ENCODE data around the gene C2orf81. TPM values are rescaled to one million over a fixed set of nuclear protein-coding genes. Genes with fewer than 3 reads are reported as not detected.

Gene C2orf81
- total RNA-seq, 1 experiment from 2014 or later = 2.4 TPM

DNA sequence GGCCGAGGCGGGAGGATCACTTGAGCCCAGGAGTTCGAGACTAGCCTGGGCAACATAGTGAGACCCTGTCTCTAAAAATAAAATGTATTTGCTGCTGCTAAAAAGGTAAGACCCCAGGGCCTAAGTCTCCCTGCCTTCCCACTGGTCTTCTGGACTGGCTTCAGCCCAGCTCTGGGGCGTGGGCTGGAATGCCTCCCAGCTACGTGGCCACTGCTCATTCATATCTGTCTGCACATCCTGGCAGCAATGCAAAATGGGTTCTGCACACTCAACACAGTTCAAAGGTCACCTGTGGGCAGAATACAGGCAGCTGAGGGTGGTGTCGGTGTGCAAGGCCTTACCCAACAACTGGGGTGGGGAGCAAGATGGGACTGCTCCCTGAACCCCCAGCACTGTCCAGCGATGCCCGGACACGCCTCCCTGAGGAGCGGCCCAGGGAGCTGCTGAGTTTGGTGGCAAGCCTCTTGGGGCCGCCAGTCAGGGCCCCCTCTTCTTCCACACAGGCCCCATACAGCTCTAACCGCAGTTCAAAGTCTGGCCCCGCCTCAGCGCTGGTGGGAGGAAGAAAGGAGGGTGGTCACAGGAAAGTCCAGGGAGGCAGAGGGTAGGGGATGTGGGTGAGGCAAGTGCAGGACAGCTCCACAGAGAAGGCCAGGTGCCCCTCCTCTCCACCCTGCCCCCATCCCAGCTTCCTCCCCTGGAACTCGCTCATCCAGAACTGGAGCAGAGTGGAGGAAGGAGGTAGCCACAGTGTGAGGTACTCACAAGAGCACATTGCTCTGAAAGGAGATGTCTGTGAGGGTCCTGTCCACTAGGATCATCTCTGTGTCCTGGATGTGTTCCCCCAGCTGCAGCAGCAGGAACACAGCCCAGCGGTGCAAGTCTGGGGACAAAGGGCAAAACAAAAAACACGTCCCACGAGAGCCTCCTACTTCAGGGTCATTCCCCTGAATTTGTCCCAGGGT, 8.3 kb upstream of the C2orf81 start:
- no peak for ATAC-seq
- POLR2A ChIA-PET (ENCODE audit: unreplicated experiment) = no interaction called here

GRCh38 chr2:74428675-74429074, 7.3 kb upstream of the C2orf81 start:
- no peak overlapping the region for H3K4me3 ChIP-seq (ENCODE audit: low read length)
- H3K27me3 ChIP-seq (ENCODE audit: low read length) = no peaks in the 10 kb centered on the region
- no peak overlapping the region for H3K9ac ChIP-seq (ENCODE audit: low read length)
- BruUV-seq (replicated peaks) = no TSS peak
- no peak for DNase-seq
- intact Hi-C loops (cut with micrococcal nuclease) = no loop called here
- ChIA-PET CTCF (no interaction called here), POLR2A (ENCODE audit: unreplicated experiment) (no interaction called here)
- ATAC-seq = no peak
- no peaks in the 10 kb centered on the region for H3K9me2 ChIP-seq (replicated peaks; ENCODE audit: low read length)
- H4K20me1 ChIP-seq (ENCODE audit: low read length) = peaks cover 8% of the 10 kb centered on the region
- no peak overlapping the region for H3K4me2 ChIP-seq (ENCODE audit: low read length)
- H3K9me3 ChIP-seq (ENCODE audit: low read length) = no peaks in the 10 kb centered on the region
- H2AFZ ChIP-seq (ENCODE audit: low read length) = no peak overlapping the region
- peaks cover 42% of the 10 kb centered on the region for H3K36me3 ChIP-seq (ENCODE audit: low read depth, low read length)
- no peak for TF ChIP-seq EZH2 (IDR thresholded peaks at IDR 0.05; ENCODE audit: low read length, unreplicated experiment)
- TF ChIP-seq, protein P1, sequence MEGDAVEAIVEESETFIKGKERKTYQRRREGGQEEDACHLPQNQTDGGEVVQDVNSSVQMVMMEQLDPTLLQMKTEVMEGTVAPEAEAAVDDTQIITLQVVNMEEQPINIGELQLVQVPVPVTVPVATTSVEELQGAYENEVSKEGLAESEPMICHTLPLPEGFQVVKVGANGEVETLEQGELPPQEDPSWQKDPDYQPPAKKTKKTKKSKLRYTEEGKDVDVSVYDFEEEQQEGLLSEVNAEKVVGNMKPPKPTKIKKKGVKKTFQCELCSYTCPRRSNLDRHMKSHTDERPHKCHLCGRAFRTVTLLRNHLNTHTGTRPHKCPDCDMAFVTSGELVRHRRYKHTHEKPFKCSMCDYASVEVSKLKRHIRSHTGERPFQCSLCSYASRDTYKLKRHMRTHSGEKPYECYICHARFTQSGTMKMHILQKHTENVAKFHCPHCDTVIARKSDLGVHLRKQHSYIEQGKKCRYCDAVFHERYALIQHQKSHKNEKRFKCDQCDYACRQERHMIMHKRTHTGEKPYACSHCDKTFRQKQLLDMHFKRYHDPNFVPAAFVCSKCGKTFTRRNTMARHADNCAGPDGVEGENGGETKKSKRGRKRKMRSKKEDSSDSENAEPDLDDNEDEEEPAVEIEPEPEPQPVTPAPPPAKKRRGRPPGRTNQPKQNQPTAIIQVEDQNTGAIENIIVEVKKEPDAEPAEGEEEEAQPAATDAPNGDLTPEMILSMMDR (conservative IDR thresholded peaks at IDR 0.05; ENCODE audit: low read depth, low read length) = no peak
- TF ChIP-seq EZH2phosphoT487 (IDR thresholded peaks at IDR 0.05; ENCODE audit: borderline replicate concordance, low read length) = no peak
- H3K79me2 ChIP-seq (ENCODE audit: low read length) = peaks cover 14% of the 10 kb centered on the region
- H3F3A ChIP-seq (ENCODE audit: low read length, unreplicated experiment) = no peaks in the 10 kb centered on the region
- H3K27ac ChIP-seq (ENCODE audit: low read length) = no peak overlapping the region
- no peaks in the 10 kb centered on the region for H3K4me1 ChIP-seq (ENCODE audit: insufficient read depth, low read length)

More for the DNA sequence above, 8.3 kb upstream of the C2orf81 start:
- CTCF ChIA-PET = no interaction called here
- H3K9me2 ChIP-seq (replicated peaks; ENCODE audit: low read length) = no peaks in the 10 kb centered on the region
- TF ChIP-seq, protein P1 (conservative IDR thresholded peaks at IDR 0.05; ENCODE audit: low read depth, low read length) = no peak
- TF ChIP-seq EZH2phosphoT487 (IDR thresholded peaks at IDR 0.05; ENCODE audit: borderline replicate concordance, low read length) (no peak), EZH2 (IDR thresholded peaks at IDR 0.05; ENCODE audit: low read length, unreplicated experiment) (no peak)
- no peak overlapping the region for H3K27ac ChIP-seq (ENCODE audit: low read length)
- H3K9ac ChIP-seq (ENCODE audit: low read length) = no peak overlapping the region
- no peaks in the 10 kb centered on the region for H3K9me3 ChIP-seq (ENCODE audit: low read length)
- peaks cover 42% of the 10 kb centered on the region for H3K36me3 ChIP-seq (ENCODE audit: low read depth, low read length)
- BruUV-seq (replicated peaks) = no TSS peak
- no peak overlapping the region for H3K4me2 ChIP-seq (ENCODE audit: low read length)
- intact Hi-C loops (cut with micrococcal nuclease) = no loop called here
- H2AFZ ChIP-seq (ENCODE audit: low read length) = no peak overlapping the region
- no peak for DNase-seq
- no peaks in the 10 kb centered on the region for H3F3A ChIP-seq (ENCODE audit: low read length, unreplicated experiment)
- peaks cover 23% of the 10 kb centered on the region for H3K79me2 ChIP-seq (ENCODE audit: low read length)
- peaks cover 8% of the 10 kb centered on the region for H4K20me1 ChIP-seq (ENCODE audit: low read length)
- no peaks in the 10 kb centered on the region for H3K27me3 ChIP-seq (ENCODE audit: low read length)
- H3K4me1 ChIP-seq (ENCODE audit: insufficient read depth, low read length) = no peaks in the 10 kb centered on the region
- no peak overlapping the region for H3K4me3 ChIP-seq (ENCODE audit: low read length)

DNA sequence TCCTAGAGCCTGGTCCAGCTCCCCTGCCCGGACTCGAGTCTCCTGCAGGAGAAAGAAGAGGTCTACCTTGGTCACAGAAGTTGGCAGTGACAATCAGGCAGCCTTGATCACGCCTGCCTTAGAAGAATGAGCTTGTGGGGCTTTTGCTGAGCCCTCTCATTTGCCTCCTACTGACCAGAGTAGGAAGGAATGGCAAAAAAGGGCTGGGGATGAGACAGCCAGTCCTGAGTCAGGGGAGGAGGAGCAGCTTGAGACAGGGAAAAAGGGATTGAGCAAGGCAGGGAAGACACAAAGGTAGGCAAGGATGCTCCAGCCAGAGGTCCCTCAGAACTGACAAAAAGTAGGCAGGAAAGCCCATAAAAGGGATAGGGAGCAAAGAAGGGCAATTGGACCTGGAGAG, 6.1 kb upstream of the C2orf81 start:
- Histone ChIP-seq H3F3A (ENCODE audit: low read length, unreplicated experiment) (no peaks in the 10 kb centered on the region), H4K20me1 (ENCODE audit: low read length) (peaks cover 7% of the 10 kb centered on the region), H3K79me2 (ENCODE audit: low read length) (peaks cover 8% of the 10 kb centered on the region; the same call in 1 of the 2 replicates), H3K4me2 (ENCODE audit: low read length) (no peak overlapping the region), H3K4me3 (ENCODE audit: low read length) (no peak overlapping the region), H2AFZ (ENCODE audit: low read length) (no peak overlapping the region), H3K9me3 (ENCODE audit: low read length) (no peaks in the 10 kb centered on the region), H3K4me1 (ENCODE audit: insufficient read depth, low read length) (no peaks in the 10 kb centered on the region), H3K27me3 (ENCODE audit: low read length) (no peaks in the 10 kb centered on the region), H3K36me3 (ENCODE audit: low read depth, low read length) (peaks cover 42% of the 10 kb centered on the region), H3K9me2 (replicated peaks; ENCODE audit: low read length) (no peaks in the 10 kb centered on the region), H3K9ac (ENCODE audit: low read length) (no peak overlapping the region), H3K27ac (ENCODE audit: low read length) (no peak overlapping the region)
- CTCF ChIA-PET = no interaction called here
- no peak for ATAC-seq
- POLR2A ChIA-PET (ENCODE audit: unreplicated experiment) = no interaction called here
- no peak for DNase-seq
- intact Hi-C loops (cut with micrococcal nuclease) = no loop called here
- TF ChIP-seq EZH2 (IDR thresholded peaks at IDR 0.05; ENCODE audit: low read length, unreplicated experiment) = no peak
- TF ChIP-seq EZH2phosphoT487 (IDR thresholded peaks at IDR 0.05; ENCODE audit: borderline replicate concordance, low read length) = no peak
- TF ChIP-seq, protein P1 (conservative IDR thresholded peaks at IDR 0.05; ENCODE audit: low read depth, low read length) = no peak
- BruUV-seq (replicated peaks) = no TSS peak
